PC-9 (cell line): ENCODE measurements around the gene GMFB. TPM values are rescaled to one million over a fixed set of nuclear protein-coding genes. Genes with fewer than 3 reads are reported as not detected.

Experiments used
- BruUV-seq: library from RNA; stranded (reverse); fragments of 400-500 nt; replicated peaks from 2 replicates; lab custom pipeline; 2021; lab: Mats Ljungman, UMichigan
- CTCF ChIA-PET: fragments of 300-600 bp; sonication (Branson Sonifier 250); formaldehyde crosslinking; loops from one replicate; lab custom pipeline; 2022; ENCODE audit warnings: antibody characterized with exemption; lab: Charles Lee
- POLR2A ChIA-PET: fragments of 300-600 bp; sonication (Branson Sonifier 250); formaldehyde crosslinking; loops from one replicate; lab custom pipeline; 2022; ENCODE audit warnings: antibody characterized with exemption; ENCODE audit not compliant: unreplicated experiment; lab: Charles Lee
- DNase-seq, 2 experiments: peaks; one replicate each; pipeline versions ENCODE4 v3.0.0 to v3.0.0-alpha.2; 2015 to 2022; ENCODE audit warnings: mixed read lengths in 1 of 2
- H2AFZ ChIP-seq: fragments of 200-600 bp; sonication (generic); 2 replicates; pipeline ENCODE4 v1.8.1; 2017; ENCODE audit warnings: antibody characterized with exemption
- H3F3A ChIP-seq: fragments of 200-600 bp; sonication (generic); 2 replicates; pipeline ENCODE4 v1.8.1; 2017; ENCODE audit warnings: antibody characterized with exemption, mild to moderate bottlenecking, low read depth; ENCODE audit not compliant: insufficient read depth
- H3K27ac ChIP-seq: fragments of 200-600 bp; sonication (generic); 2 replicates; pipeline ENCODE4 v1.6.1; 2016; ENCODE audit warnings: mixed run types
- H3K27me3 ChIP-seq: fragments of 200-600 bp; sonication (generic); 2 replicates; pipeline ENCODE4 v1.6.1; 2016; ENCODE audit warnings: low read depth, mixed run types; ENCODE audit not compliant: insufficient read depth
- H3K36me3 ChIP-seq: fragments of 200-600 bp; sonication (generic); 2 replicates; pipeline ENCODE4 v1.6.1; 2016; ENCODE audit warnings: low read depth, mixed run types
- H3K4me1 ChIP-seq: fragments of 200-600 bp; sonication (generic); replicated peaks from 2 replicates; pipeline ENCODE4 v1.6.1; 2016; ENCODE audit warnings: mixed run types; ENCODE audit not compliant: insufficient read depth
- H3K4me2 ChIP-seq: fragments of 200-600 bp; sonication (generic); 2 replicates; pipeline ENCODE4 v1.6.1; 2017; ENCODE audit warnings: mixed run types
- H3K4me3 ChIP-seq: fragments of 200-600 bp; sonication (generic); 2 replicates; pipeline ENCODE4 v1.6.1; 2016; ENCODE audit warnings: mixed run types
- H3K79me2 ChIP-seq: fragments of 200-600 bp; sonication (generic); 2 replicates; pipeline ENCODE4 v1.6.1; 2017; ENCODE audit warnings: low read depth, mixed run types
- H3K9me2 ChIP-seq: fragments of 200-600 bp; sonication (generic); 2 replicates; pipeline ENCODE4 v1.8.1; 2017; ENCODE audit warnings: mild to moderate bottlenecking; ENCODE audit not compliant: insufficient read depth
- H3K9me3 ChIP-seq: fragments of 200-600 bp; sonication (generic); 2 replicates; pipeline ENCODE4 v1.8.1; 2016; ENCODE audit warnings: low read depth; ENCODE audit not compliant: insufficient read depth
- H4K20me1 ChIP-seq: fragments of 200-600 bp; sonication (generic); 2 replicates; pipeline ENCODE4 v1.8.1; 2017; ENCODE audit not compliant: insufficient read depth
- CTCF ChIP-seq: fragments of 200-600 bp; sonication (generic); conservative IDR thresholded peaks from 2 replicates; pipeline ENCODE4 v1.6.1; 2017; ENCODE audit warnings: mixed run types, antibody characterized with exemption, mild to moderate bottlenecking, moderate library complexity
- EZH2 ChIP-seq: fragments of 200-600 bp; sonication (generic); IDR thresholded peaks from 2 replicates; pipeline ENCODE4 v1.8.0; 2017; ENCODE audit warnings: antibody characterized with exemption, low read depth
- intact Hi-C: fragments of 100-400 bp; cut with micrococcal nuclease; formaldehyde crosslinking; loops from one replicate; pipeline ENCODE4 v1.10.0; 2022; ENCODE audit not compliant: unreplicated experiment
- total RNA-seq: library from RNA; stranded (reverse); gene quantifications from 2 replicates; pipeline ENCODE4 v1.2.3, GENCODE V29; 2021

Gene GMFB
- total RNA-seq, 1 experiment from 2014 or later = 35.5 TPM

- H3K9me2 ChIP-seq = no peaks in the 10 kb centered on the region
- ChIA-PET POLR2A (interaction anchor here (0.7 kb wide), 2 partner anchors 159 to 720 kb away, joined by 4 read pairs; no protein-coding TSS in a partner anchor), CTCF (interaction anchor here (0.6 kb wide), 2 partner anchors 42 to 1618 kb away, joined by 3 to 7 read pairs; no protein-coding TSS in a partner anchor)
- peak; percentile 74 to 93 for DNase-seq
- peak within 1 kb of the TSS; percentile 73 for H3K27ac ChIP-seq
- H2AFZ ChIP-seq = peak within 1 kb of the TSS; percentile 75
- peak within 1 kb of the TSS; percentile 85 for H3K4me2 ChIP-seq
- intact Hi-C loops = loop anchor here (1.0 to 10.0 kb wide), 3 partner anchors 48 to 334 kb away; partner anchors contain the start of gene GMFB
- H4K20me1 ChIP-seq = peaks cover 4% of the 10 kb centered on the region; the same call in 1 of the 2 replicates
- no peaks in the 10 kb centered on the region for H3K27me3 ChIP-seq
- peaks cover 46% of the 10 kb centered on the region for H3K79me2 ChIP-seq
- H3K4me3 ChIP-seq = peak within 1 kb of the TSS; percentile 72
- BruUV-seq = TSS peak; percentile 83
- TF ChIP-seq CTCF (peak; percentile 88), EZH2 (no peak)
- no peaks in the 10 kb centered on the region for H3K9me3 ChIP-seq
- peaks cover 37% of the 10 kb centered on the region for H3K4me1 ChIP-seq
- peaks cover 16% of the 10 kb centered on the region; the same call in 1 of the 2 replicates for H3F3A ChIP-seq
- 0 out of 2 replicates have a peak, but pooled peaks cover 6% of the 10 kb centered on the region for H3K36me3 ChIP-seq
Observed at GRCh38 chr14:54440873-54441868, 47.6 kb downstream of the GMFB start, which contains the start of gene CNIH1. TSS of gene CNIH1 (minus strand) at chr14:54441374. CDS start at chr14:54441327, 47 bp downstream.

GRCh38 chr14:54440476-54440872 lies 48.3 kb downstream of the GMFB start:
- peak overlapping the region; percentile 73 for H3K27ac ChIP-seq
- CTCF ChIA-PET = no interaction called here
- POLR2A ChIA-PET = interaction anchor here (0.7 kb wide), 1 partner anchor 720 kb away, joined by 4 read pairs; no protein-coding TSS in a partner anchor
- H3F3A ChIP-seq = peaks cover 16% of the 10 kb centered on the region; the same call in 1 of the 2 replicates
- no peaks in the 10 kb centered on the region for H3K9me2 ChIP-seq
- peak overlapping the region; percentile 72 for H3K4me3 ChIP-seq
- intact Hi-C loops = loop anchor here (2.0 to 10.0 kb wide), 2 partner anchors 48 to 334 kb away; partner anchors contain the start of gene GMFB
- H3K4me2 ChIP-seq = peak overlapping the region; percentile 85
- peak overlapping the region; percentile 75 for H2AFZ ChIP-seq
- no TSS peak for BruUV-seq
- TF ChIP-seq CTCF (no peak), EZH2 (no peak)
- H3K36me3 ChIP-seq = peaks cover 13% of the 10 kb centered on the region; the same call in 1 of the 2 replicates
- H3K4me1 ChIP-seq = peaks cover 32% of the 10 kb centered on the region
- H3K27me3 ChIP-seq = no peaks in the 10 kb centered on the region
- peaks cover 11% of the 10 kb centered on the region for H4K20me1 ChIP-seq
- DNase-seq = no peak
- peaks cover 53% of the 10 kb centered on the region for H3K79me2 ChIP-seq
- H3K9me3 ChIP-seq = no peaks in the 10 kb centered on the region

GRCh38 chr14:54440037-54440436 lies 48.7 kb downstream of the GMFB start:
- H3F3A ChIP-seq = peaks cover 16% of the 10 kb centered on the region; the same call in 1 of the 2 replicates
- CTCF ChIA-PET = no interaction called here
- peak overlapping the region; percentile 73 for H3K27ac ChIP-seq
- H3K4me3 ChIP-seq = peak overlapping the region; percentile 72
- TF ChIP-seq CTCF (no peak), EZH2 (no peak)
- H3K36me3 ChIP-seq = peaks cover 13% of the 10 kb centered on the region; the same call in 1 of the 2 replicates
- H3K27me3 ChIP-seq = no peaks in the 10 kb centered on the region
- BruUV-seq = TSS peak; percentile 36
- intact Hi-C loops = loop anchor here (2.0 to 10.0 kb wide), 2 partner anchors 49 to 335 kb away; partner anchors contain the start of gene GMFB
- H3K4me2 ChIP-seq = peak overlapping the region; percentile 85
- DNase-seq = no peak
- H3K9me3 ChIP-seq = no peaks in the 10 kb centered on the region
- H4K20me1 ChIP-seq = peaks cover 15% of the 10 kb centered on the region
- H3K9me2 ChIP-seq = no peaks in the 10 kb centered on the region
- peaks cover 57% of the 10 kb centered on the region for H3K79me2 ChIP-seq
- POLR2A ChIA-PET = interaction anchor here (0.7 kb wide), 2 partner anchors 707 to 721 kb away, joined by 4 read pairs; no protein-coding TSS in a partner anchor
- peaks cover 32% of the 10 kb centered on the region for H3K4me1 ChIP-seq
- H2AFZ ChIP-seq = peak overlapping the region; percentile 75; the same call in 1 of the 2 replicates
